Measurements from ENCODE around the gene TRIM65. TPM values are rescaled to one million over a fixed set of nuclear protein-coding genes. Genes with fewer than 3 reads are reported as not detected.

TRIM65 gene
- total and polyA plus RNA-seq, 2 of the 13 experiments (the other 11 are each of a cell fraction or from before 2014, with no cell fraction given) = 10.3 to 22.4 TPM

GRCh38 chr17:75876938-75877751, 19.6 kb downstream of the TRIM65 start (continued):
- TF ChIP-seq PATZ1 (CRISPR knock-in tag; IDR thresholded peaks at IDR 0.05) (peak; percentile 87), MTF2 (CRISPR knock-in tag; IDR thresholded peaks at IDR 0.05; ENCODE audit: borderline replicate concordance) (peak; percentile 93; the same call in 1 of the 2 replicates), ZNF24 (IDR thresholded peaks at IDR 0.05) (no peak), TP53 (CRISPR knock-in tag; conservative IDR thresholded peaks at IDR 0.05) (peak; percentile 21; the same call in 1 of the 2 replicates), TOE1 (CRISPR knock-in tag; IDR thresholded peaks at IDR 0.05) (0 out of 2 replicates have a peak, but pooled peaks have one; percentile 5), LCORL (IDR thresholded peaks at IDR 0.05) (no peak), LCORL (CRISPR knock-in tag; IDR thresholded peaks at IDR 0.05) (peak; percentile 55), ZNF260 (CRISPR knock-in tag; IDR thresholded peaks at IDR 0.05; ENCODE audit: borderline replicate concordance, low read depth) (0 out of 2 replicates have a peak, but pooled peaks have one; percentile 18), ZNF354B (CRISPR knock-in tag; IDR thresholded peaks at IDR 0.05) (no peak), ARID2 (CRISPR knock-in tag; IDR thresholded peaks at IDR 0.05; ENCODE audit: borderline replicate concordance) (peak; percentile 11; the same call in 1 of the 2 replicates), PCBP1 (IDR thresholded peaks at IDR 0.05; ENCODE audit: borderline replicate concordance, low read depth, low read length) (0 out of 2 replicates have a peak, but pooled peaks have one; percentile 76), BRD4 (CRISPR knock-in tag; IDR thresholded peaks at IDR 0.05) (peak; percentile 67; the same call in 1 of the 2 replicates), ZNF782 (CRISPR knock-in tag; IDR thresholded peaks at IDR 0.05; ENCODE audit: borderline replicate concordance) (0 out of 2 replicates have a peak, but pooled peaks have one; percentile 63), ZNF275 (CRISPR knock-in tag; IDR thresholded peaks at IDR 0.05; ENCODE audit: borderline replicate concordance) (peak; percentile 78; the same call in 1 of the 2 replicates), ZNF841 (CRISPR knock-in tag; IDR thresholded peaks at IDR 0.05; ENCODE audit: borderline replicate concordance) (0 out of 2 replicates have a peak, but pooled peaks have one; percentile 73), POLR2AphosphoS5 (IDR thresholded peaks at IDR 0.05; ENCODE audit: low read depth, low read length) (peak; percentile 56; the same call in 1 of the 2 replicates), USF2 (IDR thresholded peaks at IDR 0.05; ENCODE audit: low read depth, low read length) (no peak), USF2 (CRISPR knock-in tag; IDR thresholded peaks at IDR 0.05; ENCODE audit: borderline replicate concordance) (0 out of 2 replicates have a peak, but pooled peaks have one; percentile 23), TEF (CRISPR knock-in tag; IDR thresholded peaks at IDR 0.05) (peak; percentile 79), GATAD2A (CRISPR knock-in tag; IDR thresholded peaks at IDR 0.05) (no peak), ZBTB38 (CRISPR knock-in tag; IDR thresholded peaks at IDR 0.05) (no peak), SOX5 (CRISPR knock-in tag; IDR thresholded peaks at IDR 0.05; ENCODE audit: borderline replicate concordance) (peak; percentile 34; the same call in 1 of the 2 replicates)

All from HepG2 (cell line).